Tibial artery (tissue), 4 donors: ENCODE results near the gene CNR2.

Experiments used
- DNase-seq, 2 donors: peaks; one replicate each; pipeline ENCODE4 v3.0.0-alpha.2; 2019
- H3K27ac ChIP-seq, 2 donors: fragments of 200-600 bp; sonication (generic) in 1 of 2; 1 replicate in 1 of 2; 2 replicates in 1 of 2; pipeline ENCODE4 v1.5.1; 2018 to 2019; ENCODE audit warnings: mild to moderate bottlenecking in 1 of 2
- H3K27me3 ChIP-seq, 2 donors: fragments of 200-600 bp; sonication (generic) in 1 of 2; one replicate each; pipeline versions ENCODE4 v1.5.1 to v1.6.0; 2016 to 2019
- H3K36me3 ChIP-seq, 3 donors: fragments of 200-600 bp; sonication (generic) in 2 of 3; one replicate each; pipeline ENCODE4 v1.5.1; 2016 to 2019; ENCODE audit warnings: mild to moderate bottlenecking in 2 of 3
- H3K4me1 ChIP-seq, 4 donors: fragments of 200-600 bp; sonication (generic) in 2 of 4; 1 replicate in 3 of 4; 2 replicates in 1 of 4; pipeline ENCODE4 v1.5.1; 2016 to 2019
- H3K4me3 ChIP-seq, 2 donors: fragments of 200-600 bp; sonication (generic) in 1 of 2; 1 replicate in 1 of 2; 2 replicates in 1 of 2; pipeline ENCODE4 v1.5.1; 2018 to 2019; ENCODE audit warnings: mild to moderate bottlenecking in 2 of 2
- H3K9me3 ChIP-seq, 3 donors: fragments of 200-600 bp; sonication (generic) in 1 of 3; one replicate each; pipeline ENCODE4 v1.5.1; 2016 to 2019
- CTCF ChIP-seq, 2 experiments: fragments of 200-600 bp in 1 of 2; fragments of 450-650 bp in 1 of 2; IDR thresholded peaks; one replicate each; pipeline ENCODE4 v1.5.1; 2017 to 2019; ENCODE audit warnings: antibody characterized with exemption in 2 of 2, mild to moderate bottlenecking in 1 of 2, moderate library complexity in 1 of 2
- intact Hi-C: fragments of 100-400 bp; cut with DNase I; formaldehyde crosslinking; loops from one replicate; pipeline ENCODE4 v1.15.0; 2023; ENCODE audit warnings: low total_unique reads

The CNR2 gene

GRCh38 chr1:23824711-23825075 lies 88.5 kb downstream of the CNR2 start:
- H3K27me3 ChIP-seq: no peaks in the 10 kb centered on the region
- H3K9me3 ChIP-seq: no peaks in the 10 kb centered on the region
- peak overlapping the region; percentile 93 to 95 for H3K27ac ChIP-seq
- no peak for DNase-seq
- peak overlapping the region; percentile 87 to 90 for H3K4me3 ChIP-seq
- no peak for TF ChIP-seq CTCF (IDR thresholded peaks at IDR 0.05)
- intact Hi-C loops: no loop called here
- H3K36me3 ChIP-seq: peaks cover 0 to 10% (median under 1%) of the 10 kb centered on the region in 3 donors
- peaks cover 0 to 11% (median 9%) of the 10 kb centered on the region in 4 donors for H3K4me1 ChIP-seq

- Histone ChIP-seq H3K36me3 (peaks cover 0 to 18% (median 6%) of the 10 kb centered on the region in 3 donors), H3K4me3 (no peak overlapping the region), H3K27ac (no peak overlapping the region), H3K9me3 (no peaks in the 10 kb centered on the region), H3K27me3 (no peaks in the 10 kb centered on the region), H3K4me1 (peaks cover 0 to 11% (median 9%) of the 10 kb centered on the region in 4 donors)
- intact Hi-C loops: no loop called here
- no peak for DNase-seq
- no peak for TF ChIP-seq CTCF (IDR thresholded peaks at IDR 0.05)
Observed at GRCh38 chr1:23823767-23824166, 89.4 kb downstream of the CNR2 start.
